ENCODE measurements around the gene ERCC6L.

ERCC6L gene

DNA sequence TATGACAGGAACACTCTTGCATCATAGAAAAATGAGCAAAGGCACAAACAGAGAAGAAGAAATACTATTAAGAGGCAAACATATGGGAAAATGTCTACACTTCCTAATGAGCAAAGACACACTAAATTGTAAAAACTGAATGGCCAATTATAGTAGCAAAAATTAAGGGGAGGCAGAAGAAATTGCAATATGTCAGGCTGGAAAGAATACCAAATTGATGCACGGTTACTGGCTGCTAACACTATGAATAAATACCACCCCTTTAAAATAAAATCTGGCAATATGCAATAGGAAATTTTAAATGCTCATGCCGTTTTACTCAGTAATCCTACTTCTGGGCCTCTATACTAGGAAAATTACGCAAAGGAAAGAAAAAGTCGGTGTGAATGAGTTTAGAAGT is 73.3 kb downstream of the ERCC6L start:
- TF ChIP-seq GATA3 (IDR thresholded peaks at IDR 0.05; ENCODE audit: low read depth, low read length) (no peak), GATA2 (IDR thresholded peaks at IDR 0.05; ENCODE audit: low read depth, low read length) (no peak)

DNA sequence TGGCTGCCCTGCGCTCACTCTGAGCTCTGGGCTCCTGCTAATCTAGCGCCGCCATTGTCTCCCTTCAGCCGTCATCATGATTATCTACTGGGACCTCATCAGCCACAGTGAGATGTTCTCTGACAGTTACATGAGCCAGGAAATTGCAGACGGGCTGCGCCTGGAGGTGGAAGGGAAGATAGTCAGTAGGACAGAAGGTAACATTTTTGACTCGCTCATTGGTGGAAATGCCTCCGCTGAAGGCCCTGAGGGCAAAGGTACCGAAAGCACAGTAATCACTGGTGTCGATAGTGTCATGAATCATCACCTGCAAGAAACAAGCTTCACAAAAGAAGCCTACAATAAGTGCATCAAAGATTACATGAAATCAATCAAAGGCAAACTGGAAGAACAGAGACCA is 79.1 kb downstream of the ERCC6L start:
- TF ChIP-seq GATA3 (IDR thresholded peaks at IDR 0.05; ENCODE audit: low read depth, low read length) (no peak), GATA2 (IDR thresholded peaks at IDR 0.05; ENCODE audit: low read depth, low read length) (no peak)

DNA sequence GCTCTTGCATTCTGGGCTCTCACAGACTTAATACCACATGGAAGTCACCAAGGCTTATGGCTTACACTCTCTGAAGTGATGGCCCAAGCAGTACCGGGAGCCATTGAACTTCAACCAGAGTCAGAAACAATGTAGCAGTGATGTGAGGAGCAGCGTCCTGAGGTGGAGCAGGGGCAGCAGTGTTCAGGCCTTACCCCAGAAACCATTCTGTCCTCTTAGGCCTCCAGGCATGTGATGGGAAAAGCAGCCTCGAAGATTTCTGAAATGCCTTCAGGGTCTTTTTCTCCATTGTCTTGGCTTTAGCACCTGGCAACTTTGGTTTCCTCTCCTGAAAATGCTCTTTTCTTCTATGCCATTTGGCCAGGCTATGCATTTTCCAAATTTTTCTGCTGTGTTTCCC is 80.1 kb downstream of the ERCC6L start:
- TF ChIP-seq GATA3 (IDR thresholded peaks at IDR 0.05; ENCODE audit: low read depth, low read length) (no peak), GATA2 (IDR thresholded peaks at IDR 0.05; ENCODE audit: low read depth, low read length) (no peak)
